Measurements from ENCODE around the gene TSPAN11. TPM values are rescaled to one million over a fixed set of nuclear protein-coding genes. Genes with fewer than 3 reads are reported as not detected.

TSPAN11 gene
- total RNA-seq, 4 donors from 2014 or later = 0.64 to 2.8 (median 1.3) TPM

GRCh38 chr12:30978639-30979038, 52.1 kb downstream of the TSPAN11 start:
- Histone ChIP-seq H3K27me3 (peaks cover 6% of the 10 kb centered on the region), H3K27ac (no peak overlapping the region), H3K9me3 (no peaks in the 10 kb centered on the region), H3K4me1 (peaks cover 17% of the 10 kb centered on the region), H3K36me3 (no peaks in the 10 kb centered on the region), H3K4me3 (no peak overlapping the region)
- WGBS = 48% methylated on average over 3 of the region's 7 CpGs
- DNase-seq (ENCODE audit: low spot score in 2 of 2) = no peak
- no peak for TF ChIP-seq EP300 (IDR thresholded peaks at IDR 0.05)
- peak in 1 of 3 donors; percentile 65 for TF ChIP-seq POLR2AphosphoS5 (IDR thresholded peaks at IDR 0.05)

- no peak for DNase-seq (ENCODE audit: low spot score in 2 of 2)
- WGBS = 56% methylated on average over 20 of the region's 21 CpGs
- Histone ChIP-seq H3K4me1 (peaks cover 17% of the 10 kb centered on the region), H3K4me3 (no peak overlapping the region), H3K9me3 (no peaks in the 10 kb centered on the region), H3K27ac (no peak overlapping the region), H3K36me3 (no peaks in the 10 kb centered on the region), H3K27me3 (peaks cover 6% of the 10 kb centered on the region)
- TF ChIP-seq EP300 (IDR thresholded peaks at IDR 0.05) (no peak), POLR2A (IDR thresholded peaks at IDR 0.05) (no peak), CTCF (IDR thresholded peaks at IDR 0.05) (no peak)
Measured at GRCh38 chr12:30979371-30980259, 53.1 kb downstream of the TSPAN11 start.

- WGBS = 91% methylated on average over 18 of the region's 18 CpGs
- DNase-seq (ENCODE audit: low spot score in 2 of 2) = no peak
- no peaks in the 10 kb centered on the region for H3K27me3 ChIP-seq
- H3K4me3 ChIP-seq = no peak overlapping the region
- H3K27ac ChIP-seq = no peak overlapping the region
- H3K4me1 ChIP-seq = peaks cover 9% of the 10 kb centered on the region
- H3K36me3 ChIP-seq = no peaks in the 10 kb centered on the region
- TF ChIP-seq POLR2A (IDR thresholded peaks at IDR 0.05) (no peak), EP300 (IDR thresholded peaks at IDR 0.05) (no peak), CTCF (IDR thresholded peaks at IDR 0.05) (no peak), POLR2AphosphoS5 (IDR thresholded peaks at IDR 0.05) (no peak)
- no peaks in the 10 kb centered on the region for H3K9me3 ChIP-seq
Measured at GRCh38 chr12:30980955-30981662, 54.6 kb downstream of the TSPAN11 start.

- H3K27me3 ChIP-seq = no peaks in the 10 kb centered on the region
- no peaks in the 10 kb centered on the region for H3K9me3 ChIP-seq
- WGBS = 77% methylated on average over 3 of the region's 12 CpGs
- H3K27ac ChIP-seq = no peak overlapping the region
- TF ChIP-seq CTCF (IDR thresholded peaks at IDR 0.05) = no peak
- TF ChIP-seq EP300 (IDR thresholded peaks at IDR 0.05) = no peak
- TF ChIP-seq POLR2AphosphoS5 (IDR thresholded peaks at IDR 0.05) = no peak
- no peak for TF ChIP-seq POLR2A (IDR thresholded peaks at IDR 0.05)
- no peaks in the 10 kb centered on the region for H3K4me1 ChIP-seq
- no peak for DNase-seq (ENCODE audit: low spot score in 2 of 2)
- H3K4me3 ChIP-seq = no peak overlapping the region
- H3K36me3 ChIP-seq = no peaks in the 10 kb centered on the region
Measured at GRCh38 chr12:30982413-30982812, 55.9 kb downstream of the TSPAN11 start.

- H3K4me1 ChIP-seq = no peaks in the 10 kb centered on the region
- H3K27me3 ChIP-seq = no peaks in the 10 kb centered on the region
- H3K9me3 ChIP-seq = no peaks in the 10 kb centered on the region
- 53% methylated on average over 7 of the region's 7 CpGs for WGBS
- no peak overlapping the region for H3K27ac ChIP-seq
- H3K4me3 ChIP-seq = no peak overlapping the region
- H3K36me3 ChIP-seq = no peaks in the 10 kb centered on the region
- TF ChIP-seq CTCF (IDR thresholded peaks at IDR 0.05) (peak in 1 of 2 donors; percentile 74), POLR2A (IDR thresholded peaks at IDR 0.05) (no peak), EP300 (IDR thresholded peaks at IDR 0.05) (no peak), POLR2AphosphoS5 (IDR thresholded peaks at IDR 0.05) (no peak)
- no peak for DNase-seq (ENCODE audit: low spot score in 2 of 2)
Measured at GRCh38 chr12:30985814-30986452, 59.4 kb downstream of the TSPAN11 start.

Data from suprapubic skin (tissue), 4 donors.